ENCODE data around the gene IQCK.
"Not testable (repeated sequence)": the region's sequence is repeated elsewhere in the genome, so short reads cannot be mapped to it uniquely, and the experiment has no call there.

The IQCK gene

GRCh38 chr16:19717741-19718623, at the start of gene IQCK, which contains the start of gene KNOP1:
Gene IQCK (plus strand): TSS chr16:19718271. CDS start chr16:19718307, 36 bp downstream.
Gene KNOP1 (minus strand): TSS chr16:19718227. CDS start chr16:19715035, 3,192 bp downstream.
- DNase-seq: peak; percentile 62 to 66

GRCh38 chr16:19672378-19672777, 45.7 kb upstream of the IQCK start:
- DNase-seq: no peak

GRCh38 chr16:19674485-19674884, 43.6 kb upstream of the IQCK start:
- DNase-seq: no peak

- no peak for DNase-seq
Observed at GRCh38 chr16:19677402-19677801, 40.7 kb upstream of the IQCK start.

- DNase-seq: no peak
Observed at GRCh38 chr16:19678804-19679203, 39.3 kb upstream of the IQCK start.

- DNase-seq: not testable (repeated sequence)
Observed at GRCh38 chr16:19679281-19679680, 38.8 kb upstream of the IQCK start.

- DNase-seq: no peak
Observed at GRCh38 chr16:19680881-19681340, 37.2 kb upstream of the IQCK start.

- no peak for DNase-seq
Observed at GRCh38 chr16:19681637-19682036, 36.4 kb upstream of the IQCK start.

GRCh38 chr16:19683453-19684236, 34.4 kb upstream of the IQCK start:
- no peak for DNase-seq

- DNase-seq: no peak
Observed at GRCh38 chr16:19685176-19685575, 32.9 kb upstream of the IQCK start.

GRCh38 chr16:19687279-19687678, 30.8 kb upstream of the IQCK start:
- no peak for DNase-seq

GRCh38 chr16:19688396-19689024, 29.6 kb upstream of the IQCK start:
- no peak for DNase-seq

GRCh38 chr16:19689342-19689741, 28.7 kb upstream of the IQCK start:
- DNase-seq: no peak

- DNase-seq: no peak
Observed at GRCh38 chr16:19690196-19690595, 27.9 kb upstream of the IQCK start.

GRCh38 chr16:19691161-19691711, 26.8 kb upstream of the IQCK start:
- DNase-seq: no peak

GRCh38 chr16:19694989-19695388, 23.1 kb upstream of the IQCK start:
- DNase-seq: no peak

- no peak for DNase-seq
Observed at GRCh38 chr16:19696328-19696727, 21.7 kb upstream of the IQCK start.

- DNase-seq: no peak
Observed at GRCh38 chr16:19696961-19697360, 21.1 kb upstream of the IQCK start.

- DNase-seq: no peak
Observed at GRCh38 chr16:19697756-19698318, 20.2 kb upstream of the IQCK start.

- no peak for DNase-seq
Observed at GRCh38 chr16:19698480-19699465, 19.3 kb upstream of the IQCK start.

GRCh38 chr16:19699472-19699871, 18.6 kb upstream of the IQCK start:
- no peak for DNase-seq

All from AML-193 (cell line).